ENCODE data around the gene PSMA6. TPM values are rescaled to one million over a fixed set of nuclear protein-coding genes. Genes with fewer than 3 reads are reported as not detected.

The PSMA6 gene
- polyA plus RNA-seq, 2 of the 4 experiments (the other 2 are of a cell fraction): 369 to 395 TPM

DNA sequence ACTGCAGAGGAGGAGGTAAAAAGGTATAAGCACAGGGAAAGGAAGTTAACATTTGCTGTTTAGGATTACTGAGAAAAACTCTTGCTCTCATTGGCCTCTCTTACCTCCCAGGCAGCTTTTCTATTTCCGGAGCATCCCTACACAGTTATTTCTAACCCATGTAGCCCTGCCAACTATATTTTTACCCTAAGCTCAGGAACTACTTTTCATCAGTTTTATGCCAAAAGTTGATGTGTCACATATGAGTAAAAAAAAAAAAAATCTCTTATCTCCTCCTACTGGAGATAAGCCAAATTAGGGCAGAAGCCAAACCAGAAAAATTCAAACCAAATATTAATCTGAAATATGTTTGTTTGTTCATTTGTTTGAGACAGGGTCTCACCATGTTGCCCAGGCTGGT, 34.4 kb upstream of the PSMA6 start:
- Histone ChIP-seq H3K4me3 (no peak overlapping the region), H3K4me2 (no peak overlapping the region), H3K4me1 (peaks cover 3% of the 10 kb centered on the region; the same call in 2 of the 3 replicates), H3K9me3 (peaks cover 12% of the 10 kb centered on the region; the same call in 1 of the 3 replicates), H3K27ac (no peak overlapping the region)
- DNase-seq (ENCODE audit: low read depth in 1 of 2, low spot score in 1 of 2) (no peak), FAIRE-seq (no peak), ATAC-seq (no peak)
- POLR2A ChIA-PET: interaction anchor here (1.0 kb wide), 1 partner anchor 34 kb away, joined by 3 read pairs; the partner anchor contains the start of gene PSMA6
- CTCF ChIA-PET: interaction anchor here (0.7 to 1.4 kb wide), 2 partner anchors 29 to 147 kb away, joined by 4 to 5 read pairs; partner anchors contain the start of gene NFKBIA
- 72% methylated on average over 1 of the region's 1 CpG for WGBS (ENCODE audit: missing lambda C conversion rate)
- no peak for TF ChIP-seq ZNF302 (CRISPR knock-in tag; IDR thresholded peaks at IDR 0.05)
- no peak for TF ChIP-seq EHMT2 (IDR thresholded peaks at IDR 0.05; ENCODE audit: low read depth)
- TF ChIP-seq MAFK (IDR thresholded peaks at IDR 0.05; ENCODE audit: partially characterized antibody): no peak
- TF ChIP-seq, protein P1, sequence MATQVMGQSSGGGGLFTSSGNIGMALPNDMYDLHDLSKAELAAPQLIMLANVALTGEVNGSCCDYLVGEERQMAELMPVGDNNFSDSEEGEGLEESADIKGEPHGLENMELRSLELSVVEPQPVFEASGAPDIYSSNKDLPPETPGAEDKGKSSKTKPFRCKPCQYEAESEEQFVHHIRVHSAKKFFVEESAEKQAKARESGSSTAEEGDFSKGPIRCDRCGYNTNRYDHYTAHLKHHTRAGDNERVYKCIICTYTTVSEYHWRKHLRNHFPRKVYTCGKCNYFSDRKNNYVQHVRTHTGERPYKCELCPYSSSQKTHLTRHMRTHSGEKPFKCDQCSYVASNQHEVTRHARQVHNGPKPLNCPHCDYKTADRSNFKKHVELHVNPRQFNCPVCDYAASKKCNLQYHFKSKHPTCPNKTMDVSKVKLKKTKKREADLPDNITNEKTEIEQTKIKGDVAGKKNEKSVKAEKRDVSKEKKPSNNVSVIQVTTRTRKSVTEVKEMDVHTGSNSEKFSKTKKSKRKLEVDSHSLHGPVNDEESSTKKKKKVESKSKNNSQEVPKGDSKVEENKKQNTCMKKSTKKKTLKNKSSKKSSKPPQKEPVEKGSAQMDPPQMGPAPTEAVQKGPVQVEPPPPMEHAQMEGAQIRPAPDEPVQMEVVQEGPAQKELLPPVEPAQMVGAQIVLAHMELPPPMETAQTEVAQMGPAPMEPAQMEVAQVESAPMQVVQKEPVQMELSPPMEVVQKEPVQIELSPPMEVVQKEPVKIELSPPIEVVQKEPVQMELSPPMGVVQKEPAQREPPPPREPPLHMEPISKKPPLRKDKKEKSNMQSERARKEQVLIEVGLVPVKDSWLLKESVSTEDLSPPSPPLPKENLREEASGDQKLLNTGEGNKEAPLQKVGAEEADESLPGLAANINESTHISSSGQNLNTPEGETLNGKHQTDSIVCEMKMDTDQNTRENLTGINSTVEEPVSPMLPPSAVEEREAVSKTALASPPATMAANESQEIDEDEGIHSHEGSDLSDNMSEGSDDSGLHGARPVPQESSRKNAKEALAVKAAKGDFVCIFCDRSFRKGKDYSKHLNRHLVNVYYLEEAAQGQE (IDR thresholded peaks at IDR 0.05): no peak
- no peak for TF ChIP-seq JUN (IDR thresholded peaks at IDR 0.05)
- no peak for TF ChIP-seq POLR2A (IDR thresholded peaks at IDR 0.05; ENCODE audit: low read length)
- TF ChIP-seq ZFP36 (IDR thresholded peaks at IDR 0.05; ENCODE audit: borderline replicate concordance, partially characterized antibody): no peak
- TF ChIP-seq FOSB (CRISPR knock-in tag; IDR thresholded peaks at IDR 0.05): no peak

DNA sequence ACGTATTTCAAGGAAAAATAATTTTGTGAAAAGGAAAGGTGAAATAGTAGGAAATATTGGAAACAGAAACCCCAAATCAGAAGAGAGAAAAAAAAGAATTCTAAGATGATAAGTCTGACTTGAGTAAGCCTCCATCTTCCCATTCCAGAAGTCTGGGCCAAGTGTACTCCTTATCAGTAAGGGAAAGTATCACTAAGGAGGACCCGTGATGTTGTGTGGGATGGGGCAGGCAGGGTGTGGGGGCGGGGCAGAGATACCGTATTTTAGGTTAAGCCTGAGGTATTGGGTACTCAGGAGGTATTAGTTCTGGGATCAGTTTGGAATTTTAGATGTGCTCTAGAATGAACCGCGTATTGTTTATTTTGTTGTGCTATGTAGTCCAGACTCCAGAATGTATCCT, 33.8 kb upstream of the PSMA6 start:
- H3K4me3 ChIP-seq: no peak overlapping the region
- FAIRE-seq (no peak), ATAC-seq (no peak), DNase-seq (ENCODE audit: low read depth in 1 of 2, low spot score in 1 of 2) (no peak)
- TF ChIP-seq FOSB (CRISPR knock-in tag; IDR thresholded peaks at IDR 0.05) (no peak), KDM1A (IDR thresholded peaks at IDR 0.05; ENCODE audit: low read depth) (no peak), JUN (IDR thresholded peaks at IDR 0.05) (no peak), MAZ (IDR thresholded peaks at IDR 0.05; ENCODE audit: borderline replicate concordance, low read depth, low read length) (no peak), NR3C1 (IDR thresholded peaks at IDR 0.05) (no peak), TFCP2L1 (CRISPR knock-in tag; IDR thresholded peaks at IDR 0.05) (no peak), BHLHE40 (IDR thresholded peaks at IDR 0.05; ENCODE audit: low read depth, low read length) (no peak), MYC (IDR thresholded peaks at IDR 0.05; ENCODE audit: borderline replicate concordance, low read length) (no peak), ZNF302 (CRISPR knock-in tag; IDR thresholded peaks at IDR 0.05) (no peak), RAD21 (conservative IDR thresholded peaks at IDR 0.05 in 1 of 2, IDR thresholded peaks at IDR 0.05 in 1 of 2) (no peak), RFX5 (IDR thresholded peaks at IDR 0.05) (no peak), HOXB13 (CRISPR knock-in tag; IDR thresholded peaks at IDR 0.05; ENCODE audit: low read depth) (no peak), CBX2 (IDR thresholded peaks at IDR 0.05; ENCODE audit: borderline replicate concordance, low read depth) (no peak), NPAS2 (CRISPR knock-in tag; IDR thresholded peaks at IDR 0.05; ENCODE audit: borderline replicate concordance) (no peak), GATA3 (IDR thresholded peaks at IDR 0.05; ENCODE audit: borderline replicate concordance) (no peak), HOXB5 (CRISPR knock-in tag; IDR thresholded peaks at IDR 0.05) (no peak)
- TF ChIP-seq, protein P2, sequence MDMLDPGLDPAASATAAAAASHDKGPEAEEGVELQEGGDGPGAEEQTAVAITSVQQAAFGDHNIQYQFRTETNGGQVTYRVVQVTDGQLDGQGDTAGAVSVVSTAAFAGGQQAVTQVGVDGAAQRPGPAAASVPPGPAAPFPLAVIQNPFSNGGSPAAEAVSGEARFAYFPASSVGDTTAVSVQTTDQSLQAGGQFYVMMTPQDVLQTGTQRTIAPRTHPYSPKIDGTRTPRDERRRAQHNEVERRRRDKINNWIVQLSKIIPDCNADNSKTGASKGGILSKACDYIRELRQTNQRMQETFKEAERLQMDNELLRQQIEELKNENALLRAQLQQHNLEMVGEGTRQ (IDR thresholded peaks at IDR 0.05): no peak
- TF ChIP-seq, protein P3, sequence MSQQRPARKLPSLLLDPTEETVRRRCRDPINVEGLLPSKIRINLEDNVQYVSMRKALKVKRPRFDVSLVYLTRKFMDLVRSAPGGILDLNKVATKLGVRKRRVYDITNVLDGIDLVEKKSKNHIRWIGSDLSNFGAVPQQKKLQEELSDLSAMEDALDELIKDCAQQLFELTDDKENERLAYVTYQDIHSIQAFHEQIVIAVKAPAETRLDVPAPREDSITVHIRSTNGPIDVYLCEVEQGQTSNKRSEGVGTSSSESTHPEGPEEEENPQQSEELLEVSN (IDR thresholded peaks at IDR 0.05; ENCODE audit: borderline replicate concordance, low read depth): no peak
- 86% methylated on average over 6 of the region's 6 CpGs for WGBS (ENCODE audit: missing lambda C conversion rate)
- ChIA-PET POLR2A (no interaction called here), CTCF (interaction anchor here (0.8 kb wide), 1 partner anchor 163 kb away, joined by 4 read pairs; no protein-coding TSS in a partner anchor)
- H3K27ac ChIP-seq: no peak overlapping the region
- no peak overlapping the region for H3K4me2 ChIP-seq
- peaks cover 3% of the 10 kb centered on the region; the same call in 2 of the 3 replicates for H3K4me1 ChIP-seq
- peaks cover 12% of the 10 kb centered on the region; the same call in 1 of the 3 replicates for H3K9me3 ChIP-seq

Data from A549 (cell line).